Measurements from ENCODE around the gene CHRM1. TPM values are rescaled to one million over a fixed set of nuclear protein-coding genes. Genes with fewer than 3 reads are reported as not detected.

CHRM1 gene
- total RNA-seq, 1 donor from 2014 or later: not detected

DNA sequence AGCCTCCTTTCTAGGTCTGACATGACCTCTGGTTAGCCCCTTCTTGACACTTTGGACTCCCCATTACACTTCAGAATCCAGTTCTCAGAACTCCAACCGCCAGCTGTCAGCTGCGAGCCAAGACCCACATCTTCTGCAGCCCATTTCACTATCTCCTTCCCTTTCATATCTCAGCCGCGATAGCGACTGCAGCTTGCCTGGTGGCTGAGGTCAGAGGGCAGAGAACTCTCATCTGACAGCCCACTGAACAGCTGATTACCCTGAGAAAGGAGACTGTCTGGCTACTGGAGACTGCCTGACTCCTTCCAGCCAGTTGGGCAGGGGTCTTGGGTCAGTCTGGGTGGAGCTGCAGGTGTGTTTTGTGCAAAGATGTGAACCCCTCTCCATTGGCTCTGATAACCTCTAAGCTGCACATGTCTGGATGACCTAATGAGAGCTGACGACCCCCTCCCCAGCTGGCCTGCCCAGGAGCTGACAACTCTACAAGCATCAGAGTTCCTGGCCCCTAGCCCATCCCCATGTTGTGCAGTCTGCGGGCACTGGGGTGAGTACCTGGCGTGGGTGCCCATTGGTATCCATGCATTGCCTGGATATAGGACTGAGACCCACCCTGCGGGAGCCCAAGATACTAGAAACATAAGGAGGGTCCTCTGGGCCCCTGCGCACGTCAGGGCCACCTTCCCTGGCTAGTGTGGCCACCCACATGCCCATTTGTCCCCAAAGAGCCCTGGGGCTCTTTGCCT is 1.1 kb downstream of the CHRM1 start:
- no peak overlapping the region for H3K4me3 ChIP-seq (ENCODE audit: low read depth, low read length)
- TF ChIP-seq, protein P1, sequence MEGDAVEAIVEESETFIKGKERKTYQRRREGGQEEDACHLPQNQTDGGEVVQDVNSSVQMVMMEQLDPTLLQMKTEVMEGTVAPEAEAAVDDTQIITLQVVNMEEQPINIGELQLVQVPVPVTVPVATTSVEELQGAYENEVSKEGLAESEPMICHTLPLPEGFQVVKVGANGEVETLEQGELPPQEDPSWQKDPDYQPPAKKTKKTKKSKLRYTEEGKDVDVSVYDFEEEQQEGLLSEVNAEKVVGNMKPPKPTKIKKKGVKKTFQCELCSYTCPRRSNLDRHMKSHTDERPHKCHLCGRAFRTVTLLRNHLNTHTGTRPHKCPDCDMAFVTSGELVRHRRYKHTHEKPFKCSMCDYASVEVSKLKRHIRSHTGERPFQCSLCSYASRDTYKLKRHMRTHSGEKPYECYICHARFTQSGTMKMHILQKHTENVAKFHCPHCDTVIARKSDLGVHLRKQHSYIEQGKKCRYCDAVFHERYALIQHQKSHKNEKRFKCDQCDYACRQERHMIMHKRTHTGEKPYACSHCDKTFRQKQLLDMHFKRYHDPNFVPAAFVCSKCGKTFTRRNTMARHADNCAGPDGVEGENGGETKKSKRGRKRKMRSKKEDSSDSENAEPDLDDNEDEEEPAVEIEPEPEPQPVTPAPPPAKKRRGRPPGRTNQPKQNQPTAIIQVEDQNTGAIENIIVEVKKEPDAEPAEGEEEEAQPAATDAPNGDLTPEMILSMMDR (conservative IDR thresholded peaks at IDR 0.05; ENCODE audit: low read depth, low read length): no peak
- DNase-seq (ENCODE audit: low read depth): no peak

- no peak overlapping the region for H3K4me3 ChIP-seq (ENCODE audit: low read depth, low read length)
- TF ChIP-seq, protein P1 (conservative IDR thresholded peaks at IDR 0.05; ENCODE audit: low read depth, low read length): no peak
- no peak for DNase-seq (ENCODE audit: low read depth)
Measured at GRCh38 chr11:62919476-62919875, 1.7 kb downstream of the CHRM1 start.

DNA sequence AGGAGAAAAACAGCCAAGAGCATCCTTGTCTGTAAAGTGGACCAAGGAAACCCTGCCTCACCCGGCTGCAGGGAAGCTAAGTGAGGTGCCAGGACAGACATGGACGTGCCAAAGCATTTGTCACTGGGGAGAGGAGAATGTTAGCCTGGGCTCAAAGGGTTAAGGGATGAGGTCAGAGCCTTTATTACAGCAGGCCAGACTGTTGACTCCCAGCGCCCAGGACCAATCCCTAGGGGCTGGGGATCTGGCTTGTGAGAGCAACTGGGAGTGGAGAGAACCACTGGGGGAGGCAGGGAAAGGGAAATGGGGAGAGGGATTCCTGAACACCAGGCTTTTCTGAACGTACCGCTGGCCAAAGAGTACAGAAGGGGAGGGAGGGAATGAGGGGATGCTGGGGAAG is 2.6 kb downstream of the CHRM1 start:
- no peak for DNase-seq (ENCODE audit: low read depth)
- H3K4me3 ChIP-seq (ENCODE audit: low read depth, low read length): no peak overlapping the region
- TF ChIP-seq, protein P1 (conservative IDR thresholded peaks at IDR 0.05; ENCODE audit: low read depth, low read length): no peak

DNA sequence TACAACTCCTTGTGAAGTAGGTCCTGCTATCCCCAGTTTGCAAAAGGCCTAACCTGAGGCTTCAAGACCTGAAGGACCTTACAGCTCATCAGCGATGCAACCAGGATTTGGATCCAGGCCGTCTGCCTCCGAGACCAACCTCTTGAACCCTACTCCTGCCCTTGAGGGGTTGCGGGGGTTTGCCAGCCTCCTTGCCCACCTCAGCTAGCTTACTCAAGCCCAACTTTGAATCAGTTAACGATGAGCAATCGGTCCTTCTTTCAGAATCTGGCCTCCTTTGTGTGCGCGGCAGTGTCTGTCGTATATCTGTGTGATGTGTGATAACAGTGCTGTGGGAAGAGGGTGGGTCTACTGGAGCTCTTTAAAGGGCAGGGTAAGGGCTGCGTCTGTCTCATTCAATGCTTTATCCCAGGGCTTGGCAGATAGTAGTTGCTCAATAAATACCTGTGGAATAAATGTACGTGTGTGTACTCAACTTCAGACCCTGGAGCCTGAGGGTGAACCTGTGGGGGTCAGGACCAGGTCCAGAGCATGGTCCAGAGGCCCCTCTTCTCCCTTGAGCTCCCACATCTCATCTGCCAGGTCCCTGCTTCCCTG is 3.2 kb downstream of the CHRM1 start:
- H3K4me3 ChIP-seq (ENCODE audit: low read depth, low read length): no peak overlapping the region
- DNase-seq (ENCODE audit: low read depth): no peak
- TF ChIP-seq, protein P1 (conservative IDR thresholded peaks at IDR 0.05; ENCODE audit: low read depth, low read length): no peak

DNA sequence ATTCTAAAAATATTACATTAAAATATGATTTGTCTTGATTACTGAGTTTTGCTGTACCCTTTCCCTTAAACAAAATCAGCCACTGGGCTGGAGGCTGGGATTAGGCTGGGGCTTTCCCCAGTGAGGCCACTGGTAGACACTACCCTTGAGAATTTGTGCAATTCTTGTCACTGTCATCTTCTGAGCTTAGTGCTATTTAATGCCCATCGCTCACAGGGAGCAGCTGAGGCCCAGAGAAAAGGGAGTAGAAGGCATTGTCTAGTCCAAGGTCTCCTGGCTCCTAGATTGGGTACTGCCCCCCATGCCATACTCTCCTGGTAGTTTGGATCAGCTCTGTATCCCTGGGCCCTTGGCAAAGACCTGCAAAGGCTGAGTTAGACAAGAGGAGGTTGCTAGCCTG is 6.7 kb downstream of the CHRM1 start:
- TF ChIP-seq, protein P1 (conservative IDR thresholded peaks at IDR 0.05; ENCODE audit: low read depth, low read length): no peak
- no peak for DNase-seq (ENCODE audit: low read depth)
- H3K4me3 ChIP-seq (ENCODE audit: low read depth, low read length): no peak overlapping the region

- TF ChIP-seq, protein P1 (conservative IDR thresholded peaks at IDR 0.05; ENCODE audit: low read depth, low read length): no peak
Measured at GRCh38 chr11:62912268-62912667, 8.9 kb downstream of the CHRM1 start.

More at GRCh38 chr11:62912268-62912667, 8.9 kb downstream of the CHRM1 start:
- no peak for DNase-seq (ENCODE audit: low read depth)
- H3K4me3 ChIP-seq (ENCODE audit: low read depth, low read length): no peak overlapping the region
